Measurements from ENCODE around the gene CAMTA1. TPM values are rescaled to one million over a fixed set of nuclear protein-coding genes. Genes with fewer than 3 reads are reported as not detected.

CAMTA1 gene
- total RNA-seq, 1 donor from 2014 or later, result 99.0 TPM

GRCh38 chr1:6850537-6850936, 65.3 kb downstream of the CAMTA1 start:
- DNase-seq (ENCODE audit: low spot score, unreplicated experiment), result no peak
- H3K36me3 Mint-ChIP-seq (ENCODE audit: insufficient read depth), result peaks cover 31% of the 10 kb centered on the region
- H3K9me3 Mint-ChIP-seq (ENCODE audit: low read depth), result peaks cover 4% of the 10 kb centered on the region
- no peaks in the 10 kb centered on the region for H3K4me1 Mint-ChIP-seq (ENCODE audit: low read depth)
- no peak for TF ChIP-seq CTCF (IDR thresholded peaks at IDR 0.05; ENCODE audit: unreplicated experiment)
- H3K4me3 Mint-ChIP-seq (ENCODE audit: low read depth), result no peak overlapping the region
- H3K27ac Mint-ChIP-seq, result no peak overlapping the region
- no peaks in the 10 kb centered on the region for H3K27me3 Mint-ChIP-seq

DNA sequence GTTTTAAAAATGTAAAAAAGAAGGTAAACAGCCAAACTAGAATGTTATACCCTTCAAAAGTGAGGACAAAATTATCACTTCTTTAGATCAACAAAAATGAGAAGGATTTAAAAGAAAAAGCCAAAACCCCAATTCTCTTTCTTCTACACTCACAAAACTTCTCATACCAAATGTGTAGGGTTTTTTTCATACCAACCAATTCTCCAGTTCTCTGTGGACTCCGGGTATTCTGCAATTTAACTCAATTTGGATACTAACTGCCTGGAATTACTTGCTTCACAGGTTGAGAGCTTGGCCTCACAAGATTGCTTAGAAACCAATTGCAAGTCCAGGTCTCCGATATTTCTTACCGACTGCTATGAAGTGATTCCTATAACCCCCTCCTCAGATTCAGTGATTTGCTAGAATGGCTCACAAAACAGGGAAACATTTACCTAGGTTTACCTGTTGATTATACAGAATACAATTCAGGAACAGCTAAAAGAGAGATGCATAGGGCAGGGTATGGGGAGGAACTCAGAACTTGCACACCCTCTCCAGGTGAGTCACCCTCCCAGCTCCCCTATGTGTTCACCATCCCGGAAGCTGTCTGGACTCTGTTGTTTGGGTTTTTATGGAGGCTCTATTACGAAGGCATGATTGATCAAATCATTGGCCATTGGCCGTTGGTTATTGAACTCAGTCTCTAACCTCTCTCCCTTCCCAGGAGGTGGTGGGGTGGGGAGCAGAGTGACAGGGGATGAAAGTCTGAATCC, 67.1 kb downstream of the CAMTA1 start:
- Mint-ChIP-seq H3K36me3 (ENCODE audit: insufficient read depth) (peaks cover 24% of the 10 kb centered on the region), H3K27ac (no peak overlapping the region), H3K4me3 (ENCODE audit: low read depth) (no peak overlapping the region), H3K4me1 (ENCODE audit: low read depth) (no peaks in the 10 kb centered on the region), H3K27me3 (no peaks in the 10 kb centered on the region), H3K9me3 (ENCODE audit: low read depth) (no peaks in the 10 kb centered on the region)
- DNase-seq (ENCODE audit: low spot score, unreplicated experiment), result no peak
- TF ChIP-seq CTCF (IDR thresholded peaks at IDR 0.05; ENCODE audit: unreplicated experiment), result no peak

- H3K4me3 Mint-ChIP-seq (ENCODE audit: low read depth), result no peak overlapping the region
- H3K36me3 Mint-ChIP-seq (ENCODE audit: insufficient read depth), result peaks cover 24% of the 10 kb centered on the region
- no peak for DNase-seq (ENCODE audit: low spot score, unreplicated experiment)
- no peaks in the 10 kb centered on the region for H3K4me1 Mint-ChIP-seq (ENCODE audit: low read depth)
- H3K9me3 Mint-ChIP-seq (ENCODE audit: low read depth), result no peaks in the 10 kb centered on the region
- H3K27ac Mint-ChIP-seq, result no peak overlapping the region
- no peak for TF ChIP-seq CTCF (IDR thresholded peaks at IDR 0.05; ENCODE audit: unreplicated experiment)
- H3K27me3 Mint-ChIP-seq, result no peaks in the 10 kb centered on the region
Observed at GRCh38 chr1:6854166-6854565, 68.9 kb downstream of the CAMTA1 start.

- no peak overlapping the region for H3K4me3 Mint-ChIP-seq (ENCODE audit: low read depth)
- no peaks in the 10 kb centered on the region for H3K27me3 Mint-ChIP-seq
- H3K9me3 Mint-ChIP-seq (ENCODE audit: low read depth), result no peaks in the 10 kb centered on the region
- H3K27ac Mint-ChIP-seq, result no peak overlapping the region
- no peak for DNase-seq (ENCODE audit: low spot score, unreplicated experiment)
- H3K36me3 Mint-ChIP-seq (ENCODE audit: insufficient read depth), result peaks cover 22% of the 10 kb centered on the region
- TF ChIP-seq CTCF (IDR thresholded peaks at IDR 0.05; ENCODE audit: unreplicated experiment), result no peak
- peaks cover 10% of the 10 kb centered on the region for H3K4me1 Mint-ChIP-seq (ENCODE audit: low read depth)
Observed at GRCh38 chr1:6857831-6858230, 72.6 kb downstream of the CAMTA1 start.

DNA sequence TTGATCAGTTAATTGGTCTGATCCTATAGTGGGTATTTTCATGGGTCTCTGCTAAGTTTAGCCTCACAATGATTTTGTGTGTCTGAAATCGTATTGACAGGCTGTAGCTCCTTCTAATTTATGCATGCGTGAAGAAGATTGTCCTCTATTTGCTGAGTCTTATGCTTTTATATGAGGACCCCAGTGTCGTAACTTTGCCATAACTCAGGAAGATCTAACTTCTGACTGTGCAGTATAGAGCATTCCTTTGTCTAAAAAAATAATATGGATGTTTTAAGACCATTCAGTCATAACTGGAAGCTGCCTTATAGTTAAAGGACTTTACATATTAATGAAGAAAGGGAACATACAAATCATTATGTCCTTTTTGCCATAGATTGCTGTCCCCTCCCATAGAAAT, 73.3 kb downstream of the CAMTA1 start:
- no peak overlapping the region for H3K27ac Mint-ChIP-seq
- peaks cover 15% of the 10 kb centered on the region for H3K4me1 Mint-ChIP-seq (ENCODE audit: low read depth)
- peaks cover 20% of the 10 kb centered on the region for H3K36me3 Mint-ChIP-seq (ENCODE audit: insufficient read depth)
- H3K27me3 Mint-ChIP-seq, result no peaks in the 10 kb centered on the region
- no peak for DNase-seq (ENCODE audit: low spot score, unreplicated experiment)
- TF ChIP-seq CTCF (IDR thresholded peaks at IDR 0.05; ENCODE audit: unreplicated experiment), result no peak
- no peak overlapping the region for H3K4me3 Mint-ChIP-seq (ENCODE audit: low read depth)
- no peaks in the 10 kb centered on the region for H3K9me3 Mint-ChIP-seq (ENCODE audit: low read depth)

All from progenitor cell of endocrine pancreas (in vitro differentiated cells).